Cardiac fibroblast (primary cell): ENCODE measurements around the gene SLC2A4RG.

ENCODE experiments used
- DNase-seq, 2 donors: peaks; one replicate each; pipeline versions ENCODE4 v3.0.0 to v3.0.0-alpha.2; 2010; ENCODE audit warnings: low read depth in 2 of 2
- H3K4me3 ChIP-seq, 2 donors: replicated peaks in 1 of 2; 1 replicate in 1 of 2; 2 replicates in 1 of 2; pipeline ENCODE4 v1.5.1; 2011; ENCODE audit warnings: low read depth in 2 of 2, low read length in 2 of 2, mild to moderate bottlenecking in 2 of 2, moderate library complexity in 1 of 2
- TF ChIP-seq, protein P1 (sequence below): IDR thresholded peaks from one replicate; pipeline ENCODE4 v1.5.1; 2011; ENCODE audit warnings: low read depth, mild to moderate bottlenecking, low read length, inconsistent platforms

Gene SLC2A4RG

GRCh38 chr20:63754008-63754407 is 14.4 kb downstream of the SLC2A4RG start:
- TF ChIP-seq, protein P1, sequence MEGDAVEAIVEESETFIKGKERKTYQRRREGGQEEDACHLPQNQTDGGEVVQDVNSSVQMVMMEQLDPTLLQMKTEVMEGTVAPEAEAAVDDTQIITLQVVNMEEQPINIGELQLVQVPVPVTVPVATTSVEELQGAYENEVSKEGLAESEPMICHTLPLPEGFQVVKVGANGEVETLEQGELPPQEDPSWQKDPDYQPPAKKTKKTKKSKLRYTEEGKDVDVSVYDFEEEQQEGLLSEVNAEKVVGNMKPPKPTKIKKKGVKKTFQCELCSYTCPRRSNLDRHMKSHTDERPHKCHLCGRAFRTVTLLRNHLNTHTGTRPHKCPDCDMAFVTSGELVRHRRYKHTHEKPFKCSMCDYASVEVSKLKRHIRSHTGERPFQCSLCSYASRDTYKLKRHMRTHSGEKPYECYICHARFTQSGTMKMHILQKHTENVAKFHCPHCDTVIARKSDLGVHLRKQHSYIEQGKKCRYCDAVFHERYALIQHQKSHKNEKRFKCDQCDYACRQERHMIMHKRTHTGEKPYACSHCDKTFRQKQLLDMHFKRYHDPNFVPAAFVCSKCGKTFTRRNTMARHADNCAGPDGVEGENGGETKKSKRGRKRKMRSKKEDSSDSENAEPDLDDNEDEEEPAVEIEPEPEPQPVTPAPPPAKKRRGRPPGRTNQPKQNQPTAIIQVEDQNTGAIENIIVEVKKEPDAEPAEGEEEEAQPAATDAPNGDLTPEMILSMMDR, result no peak
- no peak for DNase-seq
- no peak overlapping the region for H3K4me3 ChIP-seq

DNA sequence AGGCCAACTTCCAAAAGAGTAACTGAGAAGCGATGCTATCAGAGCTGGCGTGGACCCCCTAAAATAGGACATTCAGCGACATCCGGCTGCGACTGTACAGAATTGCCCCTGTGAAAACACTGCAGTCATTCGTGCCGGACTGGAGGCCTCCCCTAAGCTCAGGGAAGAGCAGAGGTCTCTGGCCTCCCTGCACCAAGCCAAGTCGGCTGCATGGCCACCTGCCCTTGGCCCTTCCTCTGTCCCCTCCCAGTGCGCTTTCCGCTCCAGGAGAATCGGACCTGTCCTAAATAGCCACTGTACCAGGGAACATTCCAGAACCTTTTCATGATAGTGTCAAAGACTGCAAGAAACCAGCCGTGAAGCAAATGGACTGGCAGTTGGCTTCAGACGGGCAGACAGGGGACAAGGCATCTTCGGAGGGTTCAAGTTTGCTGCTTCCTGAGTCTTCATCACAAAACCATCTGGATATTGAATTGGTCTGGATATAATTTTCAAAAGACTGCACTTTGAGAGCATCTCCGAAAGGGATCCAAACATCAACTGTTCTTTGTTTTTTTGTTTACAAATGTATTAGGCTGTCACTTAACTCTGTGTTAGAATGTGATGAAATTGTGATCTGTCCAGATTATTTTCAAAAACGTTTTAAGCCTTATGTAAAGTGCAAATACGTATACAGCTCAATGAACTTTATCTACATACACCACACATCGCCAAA is 16.5 kb downstream of the SLC2A4RG start:
- no peak for DNase-seq
- H3K4me3 ChIP-seq, result no peak overlapping the region
- TF ChIP-seq, protein P1, result no peak

DNA sequence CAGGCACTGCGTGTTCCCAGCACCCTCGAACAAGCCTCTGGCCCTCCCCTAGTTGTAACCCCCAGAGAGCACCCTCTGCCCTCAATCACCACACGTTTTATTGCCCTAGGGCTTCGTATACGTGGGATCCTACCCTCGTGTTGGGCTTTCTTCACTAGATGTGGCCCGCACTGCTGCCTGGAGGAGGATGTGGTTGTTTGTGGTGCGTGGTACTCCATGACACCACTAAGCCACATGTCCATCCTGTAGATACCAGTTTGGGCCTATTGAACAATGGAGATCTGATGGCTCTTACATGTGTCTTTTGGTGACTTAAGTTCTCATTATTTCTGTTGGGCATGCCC is 17.0 kb downstream of the SLC2A4RG start:
- DNase-seq, result no peak
- no peak overlapping the region for H3K4me3 ChIP-seq
- TF ChIP-seq, protein P1, result no peak

DNA sequence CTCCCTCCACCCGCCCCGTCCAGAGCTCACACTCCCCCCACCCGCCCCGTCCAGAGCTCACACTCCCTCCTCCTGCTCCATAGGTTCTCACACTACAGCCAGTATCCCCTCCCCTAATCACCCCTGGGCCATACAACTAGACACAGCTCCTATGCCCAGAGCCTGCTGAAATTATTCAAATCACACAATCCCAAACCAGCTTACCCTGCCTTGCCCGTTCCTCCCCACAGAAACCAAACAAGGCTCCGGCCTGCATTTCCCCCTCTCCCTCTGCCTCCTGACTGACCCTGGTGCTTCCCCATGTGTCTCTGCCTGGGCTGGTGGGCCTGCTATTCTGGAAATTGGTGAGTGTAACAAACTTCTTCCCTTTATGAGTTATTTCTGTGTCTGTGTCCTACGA is 18.6 kb downstream of the SLC2A4RG start:
- no peak for DNase-seq
- H3K4me3 ChIP-seq, result no peak overlapping the region
- TF ChIP-seq, protein P1, result no peak

GRCh38 chr20:63759377-63759901 is 19.9 kb downstream of the SLC2A4RG start:
- no peak overlapping the region for H3K4me3 ChIP-seq
- peak in 1 of 2 donors; percentile 37 for DNase-seq
- TF ChIP-seq, protein P1, result no peak

GRCh38 chr20:63765082-63765873 is 25.7 kb downstream of the SLC2A4RG start:
- no peak overlapping the region for H3K4me3 ChIP-seq
- DNase-seq, result no peak
- TF ChIP-seq, protein P1, result no peak
